OCI-LY1 (cell line): ENCODE results near the gene EXOSC10.

Source experiments
- H2AFZ ChIP-seq: fragments of 200-600 bp; sonication (generic), shearing (Covaris generic); 2 replicates; pipeline ENCODE4 v1.6.0; 2014; ENCODE audit warnings: antibody characterized with exemption, mild to moderate bottlenecking, low read length
- H3F3A ChIP-seq: fragments of 200-600 bp; sonication (generic), shearing (Covaris generic); 2 replicates; pipeline ENCODE4 v1.6.0; 2014; ENCODE audit warnings: mild to moderate bottlenecking, antibody characterized with exemption, low read length, moderate library complexity; ENCODE audit not compliant: insufficient read depth
- H3K27ac ChIP-seq: fragments of 200-600 bp; sonication (generic); 2 replicates; pipeline ENCODE4 v1.5.1; 2014; ENCODE audit warnings: low read length, mixed run types, mild to moderate bottlenecking, low read depth; ENCODE audit not compliant: poor library complexity, severe bottlenecking
- H3K27me3 ChIP-seq: fragments of 200-600 bp; sonication (generic); 2 replicates; pipeline ENCODE4 v1.6.0; 2014; ENCODE audit warnings: antibody characterized with exemption, mild to moderate bottlenecking, low read length, moderate library complexity; ENCODE audit not compliant: insufficient read depth
- H3K36me3 ChIP-seq: fragments of 200-600 bp; sonication (generic); 2 replicates; pipeline ENCODE4 v1.6.1; 2014; ENCODE audit warnings: mild to moderate bottlenecking, antibody characterized with exemption, low read length, moderate library complexity, mixed read lengths; ENCODE audit not compliant: insufficient read depth
- H3K4me1 ChIP-seq: fragments of 200-600 bp; sonication (generic); 2 replicates; pipeline ENCODE4 v1.5.1; 2014; ENCODE audit warnings: mild to moderate bottlenecking, low read length, moderate library complexity; ENCODE audit not compliant: insufficient read depth, severe bottlenecking
- H3K4me2 ChIP-seq: fragments of 200-600 bp; sonication (generic), shearing (Covaris generic); 2 replicates; pipeline ENCODE4 v1.6.1; 2014; ENCODE audit warnings: low read length
- H3K4me3 ChIP-seq: fragments of 200-600 bp; sonication (generic); 2 replicates; pipeline ENCODE4 v1.5.1; 2014; ENCODE audit warnings: low read length, low read depth, mild to moderate bottlenecking, mixed read lengths; ENCODE audit not compliant: poor library complexity, severe bottlenecking
- H3K79me2 ChIP-seq: fragments of 200-600 bp; shearing (Covaris generic); 2 replicates; pipeline ENCODE4 v1.6.1; 2016; ENCODE audit warnings: mixed run types, low read length, mixed read lengths; ENCODE audit not compliant: insufficient read depth
- H3K9ac ChIP-seq: fragments of 200-600 bp; sonication (generic), shearing (Covaris generic); 2 replicates; pipeline ENCODE4 v1.6.1; 2014; ENCODE audit warnings: mild to moderate bottlenecking, low read length, mixed read lengths
- H3K9me2 ChIP-seq: fragments of 200-600 bp; sonication (generic), shearing (Covaris generic); 2 replicates; pipeline ENCODE4 v1.6.1; 2014; ENCODE audit warnings: low read depth, mild to moderate bottlenecking, low read length, mixed read lengths
- H3K9me3 ChIP-seq: fragments of 200-600 bp; shearing (Covaris generic); 2 replicates; pipeline ENCODE4 v1.6.1; 2014; ENCODE audit warnings: low read length, mixed read lengths
- H4K20me1 ChIP-seq: fragments of 200-600 bp; sonication (generic), shearing (Covaris generic); 2 replicates; pipeline ENCODE4 v1.6.0; 2016; ENCODE audit warnings: mild to moderate bottlenecking, low read length; ENCODE audit not compliant: insufficient read depth
- EZH2 ChIP-seq: fragments of 200-600 bp; sonication (generic), shearing (Covaris generic); IDR thresholded peaks from 2 replicates; pipeline ENCODE4 v1.8.0; 2017; ENCODE audit warnings: borderline replicate concordance, mixed run types, mild to moderate bottlenecking, antibody characterized with exemption, low read length, moderate library complexity, mixed read lengths
- TF ChIP-seq, protein P1 (sequence below): fragments of 200-600 bp; sonication (generic), shearing (Covaris generic); IDR thresholded peaks from 2 replicates; pipeline ENCODE4 v1.5.1; 2017; ENCODE audit warnings: mild to moderate bottlenecking, antibody characterized with exemption, low read length, moderate library complexity, mixed read lengths

EXOSC10 gene

DNA sequence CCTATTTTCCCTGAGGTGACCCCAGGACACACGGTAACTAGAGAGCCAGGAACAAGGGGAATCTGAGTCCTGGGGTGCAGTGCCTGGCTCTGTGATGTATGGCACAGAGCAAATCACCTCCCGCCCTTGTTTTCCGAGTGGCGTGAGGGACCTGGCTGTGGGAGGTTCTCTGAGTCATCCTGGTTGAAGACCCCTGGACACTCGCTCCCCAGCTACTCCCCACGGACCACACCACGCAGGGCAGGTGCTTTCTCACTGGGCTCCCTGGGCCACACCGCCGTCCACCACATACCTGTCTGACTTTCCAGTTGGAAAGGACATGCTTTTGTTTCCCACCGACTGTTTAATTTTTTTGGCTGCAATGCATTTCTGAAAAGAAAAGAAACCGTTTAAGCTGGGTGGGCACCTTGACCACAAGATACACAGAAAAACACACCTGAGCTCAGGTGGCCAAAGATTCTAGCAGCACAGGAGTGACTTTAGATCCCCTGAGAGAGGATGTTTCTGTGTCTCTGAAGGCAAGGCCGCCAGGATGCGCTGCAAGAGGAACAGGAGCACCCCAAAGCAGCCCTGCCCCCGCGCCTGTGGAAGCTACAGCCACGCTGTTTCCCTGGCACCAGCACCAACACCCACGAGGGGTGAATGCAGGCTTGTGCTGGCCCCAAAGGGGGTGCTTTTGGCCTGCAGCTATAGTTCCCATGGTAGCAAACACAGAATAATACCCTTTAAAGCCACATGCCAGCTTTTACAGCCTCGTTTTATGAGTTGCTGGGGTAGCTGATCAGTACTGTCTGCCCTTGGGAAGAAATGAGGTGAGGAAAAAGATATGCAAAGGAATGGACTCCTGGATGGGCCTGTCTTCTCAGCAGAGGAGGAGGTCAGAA is 31.7 kb downstream of the EXOSC10 start:
- Histone ChIP-seq H3K36me3 (peaks cover 84% of the 10 kb centered on the region), H3K27me3 (no peaks in the 10 kb centered on the region), H3K9me2 (no peaks in the 10 kb centered on the region), H3K4me1 (peaks cover 11% of the 10 kb centered on the region), H3K79me2 (no peaks in the 10 kb centered on the region), H2AFZ (no peak overlapping the region), H3F3A (no peaks in the 10 kb centered on the region), H4K20me1 (no peaks in the 10 kb centered on the region), H3K9me3 (no peaks in the 10 kb centered on the region), H3K4me2 (no peak overlapping the region), H3K27ac (no peak overlapping the region), H3K9ac (no peak overlapping the region), H3K4me3 (no peak overlapping the region)
- TF ChIP-seq, protein P1, sequence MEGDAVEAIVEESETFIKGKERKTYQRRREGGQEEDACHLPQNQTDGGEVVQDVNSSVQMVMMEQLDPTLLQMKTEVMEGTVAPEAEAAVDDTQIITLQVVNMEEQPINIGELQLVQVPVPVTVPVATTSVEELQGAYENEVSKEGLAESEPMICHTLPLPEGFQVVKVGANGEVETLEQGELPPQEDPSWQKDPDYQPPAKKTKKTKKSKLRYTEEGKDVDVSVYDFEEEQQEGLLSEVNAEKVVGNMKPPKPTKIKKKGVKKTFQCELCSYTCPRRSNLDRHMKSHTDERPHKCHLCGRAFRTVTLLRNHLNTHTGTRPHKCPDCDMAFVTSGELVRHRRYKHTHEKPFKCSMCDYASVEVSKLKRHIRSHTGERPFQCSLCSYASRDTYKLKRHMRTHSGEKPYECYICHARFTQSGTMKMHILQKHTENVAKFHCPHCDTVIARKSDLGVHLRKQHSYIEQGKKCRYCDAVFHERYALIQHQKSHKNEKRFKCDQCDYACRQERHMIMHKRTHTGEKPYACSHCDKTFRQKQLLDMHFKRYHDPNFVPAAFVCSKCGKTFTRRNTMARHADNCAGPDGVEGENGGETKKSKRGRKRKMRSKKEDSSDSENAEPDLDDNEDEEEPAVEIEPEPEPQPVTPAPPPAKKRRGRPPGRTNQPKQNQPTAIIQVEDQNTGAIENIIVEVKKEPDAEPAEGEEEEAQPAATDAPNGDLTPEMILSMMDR: no peak
- no peak for TF ChIP-seq EZH2

DNA sequence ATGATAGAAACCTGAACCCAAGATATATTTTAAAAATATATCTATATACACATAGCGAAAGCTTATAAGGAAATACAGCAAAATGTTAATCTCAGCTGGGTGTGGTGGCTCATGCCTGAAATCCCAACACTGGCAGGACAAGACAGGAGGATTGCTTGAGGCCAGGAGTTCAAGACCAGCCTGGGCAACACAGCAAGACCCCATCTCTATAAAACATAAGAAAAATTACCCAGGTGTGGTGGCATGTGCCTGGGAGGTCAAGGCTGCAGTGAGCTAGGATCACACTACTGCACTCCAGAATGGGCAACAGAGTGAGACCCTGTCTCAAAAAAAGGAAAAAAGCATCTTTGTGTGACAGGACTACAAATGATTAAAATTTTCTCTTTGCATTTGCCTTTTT is 33.9 kb downstream of the EXOSC10 start:
- peaks cover 66% of the 10 kb centered on the region for H3K36me3 ChIP-seq
- peaks cover 10% of the 10 kb centered on the region for H3K4me1 ChIP-seq
- no peak overlapping the region for H2AFZ ChIP-seq
- H3K9ac ChIP-seq: no peak overlapping the region
- H3K79me2 ChIP-seq: peaks cover 2% of the 10 kb centered on the region; the same call in 1 of the 2 replicates
- H3F3A ChIP-seq: no peaks in the 10 kb centered on the region
- H3K4me3 ChIP-seq: no peak overlapping the region
- no peak overlapping the region for H3K4me2 ChIP-seq
- no peaks in the 10 kb centered on the region for H3K27me3 ChIP-seq
- no peak overlapping the region for H3K27ac ChIP-seq
- TF ChIP-seq EZH2: no peak
- TF ChIP-seq, protein P1: no peak
- no peaks in the 10 kb centered on the region for H4K20me1 ChIP-seq
- no peaks in the 10 kb centered on the region for H3K9me3 ChIP-seq
- H3K9me2 ChIP-seq: no peaks in the 10 kb centered on the region

DNA sequence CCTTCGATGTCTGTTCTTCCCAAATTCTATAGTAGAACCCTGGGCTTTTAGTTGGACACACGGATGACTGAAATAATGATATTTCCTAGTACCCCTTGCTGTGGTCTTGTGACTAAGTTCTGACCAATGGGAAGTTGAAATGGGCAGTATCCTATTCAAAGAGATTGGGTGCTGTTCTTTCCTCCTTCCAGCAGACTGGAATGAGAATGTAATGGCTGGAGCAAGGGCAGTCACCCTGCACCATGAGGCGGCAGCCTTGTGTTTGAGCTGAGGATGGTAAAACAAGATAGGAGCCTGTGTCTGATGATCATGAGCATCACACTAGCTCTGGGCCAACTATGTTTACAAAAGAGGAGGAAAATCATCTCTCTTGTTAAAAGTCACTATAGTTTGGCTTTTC is 34.7 kb downstream of the EXOSC10 start:
- Histone ChIP-seq H3K79me2 (peaks cover 6% of the 10 kb centered on the region; the same call in 1 of the 2 replicates), H3K36me3 (peaks cover 59% of the 10 kb centered on the region), H2AFZ (no peak overlapping the region), H3K4me2 (no peak overlapping the region), H3K9ac (no peak overlapping the region), H3F3A (no peaks in the 10 kb centered on the region), H3K4me3 (no peak overlapping the region), H3K9me3 (no peaks in the 10 kb centered on the region), H4K20me1 (no peaks in the 10 kb centered on the region), H3K27me3 (no peaks in the 10 kb centered on the region), H3K9me2 (no peaks in the 10 kb centered on the region), H3K4me1 (peaks cover 13% of the 10 kb centered on the region), H3K27ac (no peak overlapping the region)
- TF ChIP-seq, protein P1: no peak
- TF ChIP-seq EZH2: no peak
